Hindlimb muscle (tissue), 1 donor: Measurements from ENCODE around the gene KLHL14. TPM values are rescaled to one million over a fixed set of nuclear protein-coding genes. Genes with fewer than 3 reads are reported as not detected.
"Not testable (repeated sequence)": the region's sequence is repeated elsewhere in the genome, so short reads cannot be mapped to it uniquely, and the experiment has no call there.

Experiments used
- DNase-seq: peaks from one replicate; pipeline ENCODE4 v3.0.0-alpha.2; 2013
- polyA plus RNA-seq: library from polyadenylated mRNA; unstranded; fragments of 120-200 nt; gene quantifications from one replicate; pipeline ENCODE4 v1.2.1, GENCODE V29; 2013; ENCODE audit not compliant: insufficient read length

The KLHL14 gene
- polyA plus RNA-seq, result 0.06 TPM

DNA sequence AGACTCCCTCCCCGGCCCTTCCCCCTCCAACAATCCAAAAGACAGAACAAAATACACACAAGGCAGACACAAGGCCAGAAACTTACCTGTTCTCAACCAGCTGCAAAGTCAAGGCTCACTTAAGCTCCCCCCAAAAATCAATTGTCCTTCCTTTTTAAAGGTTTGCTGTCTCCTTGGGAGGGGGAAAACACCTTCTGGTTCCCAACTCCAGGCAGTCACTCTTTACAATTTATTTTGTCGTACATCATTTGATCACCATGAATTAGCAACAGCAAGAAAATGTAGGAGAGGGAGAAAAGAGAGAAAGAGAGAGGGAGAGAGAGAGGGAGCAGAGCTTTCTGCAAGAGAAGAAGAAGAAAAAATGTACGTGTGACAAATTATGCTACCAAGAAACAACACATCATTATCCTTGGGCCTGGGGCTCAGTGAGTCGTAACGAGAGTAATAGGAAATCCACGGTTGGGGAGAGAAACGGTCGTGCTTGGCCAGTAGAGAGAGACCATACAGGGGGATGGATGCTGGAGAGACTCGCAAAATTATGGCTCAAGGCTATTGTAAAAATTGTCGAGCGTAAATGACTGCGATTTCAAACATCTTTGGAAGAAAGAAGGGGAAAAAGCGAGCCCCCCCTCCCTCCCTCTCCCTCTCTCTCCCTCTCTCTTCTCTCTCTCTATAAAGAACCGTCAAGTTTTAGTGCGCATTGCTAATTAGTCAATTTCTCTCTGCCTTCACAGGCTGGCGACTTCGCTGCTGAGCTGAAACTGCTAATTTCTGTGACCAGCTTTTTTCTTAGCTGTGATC lies at the start of gene KLHL14:
Gene KLHL14, minus strand, starts transcription at position 443 of the 801 bp plus-strand sequence. CDS start 2,432 bp downstream, outside the sequence.
- no peak for DNase-seq

GRCh38 chr18:32822197-32822596 lies 49.4 kb upstream of the KLHL14 start:
- DNase-seq, result no peak

DNA sequence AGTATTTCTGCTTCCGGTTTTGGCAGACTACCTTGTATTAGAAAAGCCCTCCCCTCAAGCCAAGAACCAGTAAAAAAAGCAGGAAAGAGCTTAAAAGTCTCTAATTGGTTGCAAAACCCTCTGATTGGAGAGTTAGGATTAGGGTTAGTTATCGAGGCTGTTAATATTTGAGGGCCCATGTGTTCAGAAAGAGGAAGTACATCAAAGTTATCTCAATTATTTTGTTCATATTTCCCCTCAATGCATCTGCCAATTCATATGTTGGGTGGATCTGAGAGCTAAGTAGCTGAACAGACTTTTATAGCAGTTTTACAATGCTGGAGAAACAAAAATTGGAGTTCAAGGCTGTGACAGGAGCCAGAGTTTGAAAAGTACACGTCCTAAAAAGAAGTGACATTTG lies 43.1 kb upstream of the KLHL14 start:
- no peak for DNase-seq

GRCh38 chr18:32812342-32812741 lies 39.5 kb upstream of the KLHL14 start:
- no peak for DNase-seq

DNA sequence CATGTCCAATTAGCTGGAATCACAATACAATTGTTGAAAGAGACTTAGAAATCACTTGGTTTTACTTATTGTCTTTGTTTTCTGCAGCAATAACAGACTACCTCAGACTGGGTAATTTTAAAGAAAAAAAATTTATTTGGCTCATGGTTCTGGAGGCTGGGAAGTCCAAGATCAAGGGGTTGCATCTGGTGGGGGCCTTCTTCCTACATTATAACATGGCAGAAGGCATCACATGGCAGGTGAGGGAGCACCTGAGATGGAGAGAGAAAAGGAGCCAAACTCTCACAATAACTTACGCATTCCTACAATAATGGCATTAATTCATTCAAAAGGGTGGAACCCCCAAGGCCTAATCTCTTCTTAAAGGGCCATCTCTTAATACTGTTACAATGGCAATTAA lies 37.5 kb upstream of the KLHL14 start:
- DNase-seq, result no peak

GRCh38 chr18:32805354-32805753 lies 32.5 kb upstream of the KLHL14 start:
- no peak for DNase-seq

GRCh38 chr18:32804134-32804888 lies 31.5 kb upstream of the KLHL14 start:
- no peak for DNase-seq

DNA sequence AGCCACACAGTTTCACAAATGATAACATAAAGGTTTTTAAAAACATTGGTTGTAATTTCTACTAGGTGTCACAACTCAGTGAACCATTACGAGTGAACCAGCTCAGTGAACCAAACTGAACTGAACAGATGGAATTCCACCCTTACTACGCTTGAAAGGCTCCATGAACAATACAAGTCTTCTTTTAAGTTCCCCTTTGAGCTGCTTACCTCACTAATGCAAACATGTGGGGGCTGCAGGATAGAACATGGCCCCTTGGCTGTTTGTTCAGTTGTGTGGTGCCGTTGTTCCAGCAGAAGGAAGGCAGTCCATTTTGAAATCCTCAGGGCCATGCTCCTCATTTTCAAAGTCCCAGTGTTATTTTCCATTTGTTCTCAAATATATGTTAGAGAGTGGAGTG lies 30.7 kb upstream of the KLHL14 start:
- DNase-seq, result no peak

DNA sequence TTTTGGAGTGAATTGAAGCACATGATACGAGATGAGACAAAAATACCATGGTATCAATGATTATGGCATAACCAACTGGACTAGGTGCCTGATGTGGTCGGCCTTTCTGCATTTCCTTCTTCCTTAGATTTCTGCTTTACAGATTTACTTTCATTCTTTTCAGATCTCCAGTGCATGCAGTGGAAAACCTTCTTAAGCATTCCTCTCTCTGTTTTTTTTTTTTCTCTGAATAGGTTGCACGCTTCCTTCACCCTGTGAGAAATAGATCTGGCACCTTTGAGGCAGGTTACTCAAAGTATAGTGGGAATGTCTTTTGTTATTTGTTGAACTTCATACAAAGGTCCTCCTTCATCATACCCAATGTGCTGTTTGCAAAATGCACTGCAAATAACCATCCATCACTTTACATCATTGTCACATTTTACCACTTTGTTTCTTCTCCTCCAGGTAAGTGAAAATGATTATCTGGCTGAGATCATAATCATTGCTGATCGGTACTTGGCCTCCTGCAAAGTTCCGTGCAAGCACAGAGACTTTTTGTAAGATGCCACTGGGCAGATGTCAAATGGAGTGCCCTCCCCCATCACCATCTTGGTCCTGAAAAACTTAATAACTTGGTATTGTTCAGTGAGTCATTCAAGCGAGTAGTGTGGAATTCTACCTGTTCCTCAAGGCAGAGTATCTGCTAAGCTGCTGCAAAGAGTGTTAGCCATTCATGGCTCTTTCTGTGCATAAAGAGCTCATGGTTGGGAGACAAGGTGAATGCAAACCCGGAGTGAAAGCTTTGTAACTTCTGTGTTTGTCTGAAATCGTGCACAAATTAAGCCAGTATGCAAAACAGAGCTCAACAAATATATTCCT lies 30.0 kb upstream of the KLHL14 start:
- no peak for DNase-seq

- DNase-seq, result no peak
These were observed 28.4 kb upstream of the KLHL14 start for GRCh38 chr18:32801228-32801627.

- no peak for DNase-seq
These were observed 25.6 kb upstream of the KLHL14 start for GRCh38 chr18:32798209-32798960.

DNA sequence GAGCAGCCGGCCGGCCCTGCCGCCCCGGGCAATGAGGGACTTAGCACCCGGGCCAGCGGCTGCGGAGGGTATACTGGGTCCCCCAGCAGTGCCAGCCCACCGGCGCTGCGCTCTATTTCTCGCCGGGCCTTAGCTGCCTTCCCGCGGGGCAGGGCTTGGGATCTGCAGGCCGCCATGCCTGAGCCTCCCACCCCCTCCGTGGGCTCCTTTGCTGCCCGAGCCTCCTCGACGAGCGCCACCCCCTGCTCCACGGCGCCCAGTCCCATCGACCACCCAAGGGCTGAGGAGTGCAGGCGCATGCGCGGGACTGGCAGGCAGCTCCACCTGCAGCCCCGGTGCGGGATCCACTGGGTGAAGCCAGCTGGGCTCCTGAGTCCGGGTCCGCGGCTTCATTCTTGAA lies 21.8 kb upstream of the KLHL14 start:
- not testable (repeated sequence) for DNase-seq

- no peak for DNase-seq
These were observed 6.2 kb upstream of the KLHL14 start for GRCh38 chr18:32779010-32779409.

DNA sequence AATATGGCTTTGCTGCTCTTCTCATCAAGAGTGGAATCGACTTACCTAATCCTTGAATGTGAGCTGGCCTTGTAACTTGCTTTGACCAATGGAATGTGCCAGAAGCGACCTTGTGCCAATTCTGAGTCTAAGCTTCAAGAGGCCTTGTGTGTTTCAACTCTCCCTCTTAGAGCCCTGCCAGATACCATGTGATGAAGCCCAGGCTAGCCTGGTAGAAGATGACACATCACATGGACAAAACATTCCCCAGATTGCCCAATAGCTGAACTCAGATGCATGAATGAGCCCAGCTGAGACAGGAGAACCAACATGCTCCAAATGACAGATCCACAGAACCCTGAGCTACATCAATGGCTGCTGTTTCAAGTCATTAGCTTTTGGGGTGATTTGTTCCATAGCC lies 4.2 kb upstream of the KLHL14 start:
- DNase-seq, result no peak

- no peak for DNase-seq
These were observed 3.7 kb upstream of the KLHL14 start for GRCh38 chr18:32776561-32776960.

DNA sequence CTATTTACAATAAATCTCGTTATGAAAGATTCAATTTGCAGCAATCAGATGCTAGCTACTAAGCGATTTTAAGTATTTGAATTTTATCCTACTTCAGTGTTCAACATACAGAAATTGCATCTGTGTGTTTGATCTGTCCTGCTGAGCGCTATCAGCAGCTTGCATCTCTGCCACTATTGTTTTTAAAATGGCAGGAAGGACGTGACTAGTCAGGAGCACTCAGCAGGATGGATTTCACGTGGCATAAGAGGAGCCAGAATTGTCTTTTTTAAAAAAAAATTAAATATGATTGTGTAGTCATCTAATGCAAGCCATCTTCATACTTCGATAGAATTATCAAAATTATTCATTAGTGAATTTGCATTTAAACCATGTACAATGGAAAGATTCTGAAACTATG lies 2.8 kb upstream of the KLHL14 start:
- no peak for DNase-seq

DNA sequence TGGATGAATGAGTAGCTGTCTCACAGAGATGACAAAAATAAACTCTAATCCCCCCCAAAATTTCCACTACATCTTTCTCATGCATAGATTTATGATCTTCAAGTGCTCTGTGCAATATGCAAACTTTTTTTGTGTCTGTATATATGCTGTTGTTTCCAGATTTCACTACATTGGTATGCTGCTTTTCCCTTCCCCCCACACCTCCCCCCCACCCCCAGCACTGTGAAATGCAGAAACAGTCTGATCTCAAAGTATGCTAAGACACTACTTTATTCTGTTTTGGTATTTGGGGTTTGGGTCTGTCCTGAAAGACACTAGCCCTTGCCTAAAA lies 524 bp upstream of the KLHL14 start:
- DNase-seq, result no peak

- no peak for DNase-seq
These were observed 797 bp downstream of the KLHL14 start for GRCh38 chr18:32771871-32772580.

DNA sequence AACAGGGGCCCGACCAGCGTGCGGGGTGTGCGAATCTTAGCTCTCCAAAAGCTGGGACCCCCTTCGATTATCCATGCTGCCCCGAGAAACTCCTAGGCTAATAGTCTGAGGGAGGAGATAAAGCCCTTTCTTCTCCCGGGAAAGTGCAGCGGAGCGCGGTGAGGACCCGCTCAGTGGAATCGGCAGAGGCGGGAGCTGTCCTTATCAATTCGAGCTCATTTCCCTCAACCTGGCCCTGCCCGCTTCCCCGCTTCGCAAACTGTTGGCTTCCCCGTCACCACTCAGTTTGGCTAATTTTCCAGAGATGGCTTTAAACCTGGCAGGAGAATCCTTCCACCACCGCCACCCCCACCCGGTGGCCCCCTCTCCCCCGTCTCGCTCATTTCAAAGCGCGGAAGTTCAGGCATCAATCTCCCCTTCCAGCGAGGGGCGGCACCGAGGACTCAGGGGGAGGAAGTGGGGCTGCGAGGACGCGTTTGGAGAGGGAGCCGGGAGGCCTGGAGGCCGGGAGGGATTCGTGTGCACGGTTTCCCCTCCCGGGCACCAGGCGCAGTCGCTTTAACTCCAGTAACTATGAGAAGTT lies 1.6 kb downstream of the KLHL14 start:
- DNase-seq, result no peak

DNA sequence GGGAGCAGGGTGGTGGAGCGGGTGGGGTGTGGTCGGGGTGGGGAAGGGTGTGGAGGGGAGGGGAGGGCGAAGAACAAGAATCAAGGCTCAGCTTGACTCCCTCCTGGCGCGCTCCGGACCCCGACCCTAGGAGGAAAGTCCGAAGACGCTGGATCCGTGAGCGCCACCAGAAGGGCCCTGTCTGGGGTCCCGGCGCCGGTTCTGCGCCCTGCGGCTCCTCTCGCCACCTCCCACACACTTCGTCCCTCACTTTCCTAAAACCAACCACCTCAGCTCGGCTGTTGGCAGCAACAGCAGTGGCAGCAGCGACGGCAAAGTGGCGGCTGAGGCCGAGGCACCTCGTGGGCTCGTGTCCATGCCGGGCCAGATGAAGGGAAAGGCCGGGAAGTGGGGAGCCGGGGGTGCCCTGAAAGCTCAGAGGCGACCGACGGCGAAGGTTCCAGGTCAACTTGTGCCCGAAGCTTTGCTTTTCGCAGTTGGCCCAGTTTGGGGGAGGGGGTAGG lies 2.1 kb downstream of the KLHL14 start:
- DNase-seq, result no peak

DNA sequence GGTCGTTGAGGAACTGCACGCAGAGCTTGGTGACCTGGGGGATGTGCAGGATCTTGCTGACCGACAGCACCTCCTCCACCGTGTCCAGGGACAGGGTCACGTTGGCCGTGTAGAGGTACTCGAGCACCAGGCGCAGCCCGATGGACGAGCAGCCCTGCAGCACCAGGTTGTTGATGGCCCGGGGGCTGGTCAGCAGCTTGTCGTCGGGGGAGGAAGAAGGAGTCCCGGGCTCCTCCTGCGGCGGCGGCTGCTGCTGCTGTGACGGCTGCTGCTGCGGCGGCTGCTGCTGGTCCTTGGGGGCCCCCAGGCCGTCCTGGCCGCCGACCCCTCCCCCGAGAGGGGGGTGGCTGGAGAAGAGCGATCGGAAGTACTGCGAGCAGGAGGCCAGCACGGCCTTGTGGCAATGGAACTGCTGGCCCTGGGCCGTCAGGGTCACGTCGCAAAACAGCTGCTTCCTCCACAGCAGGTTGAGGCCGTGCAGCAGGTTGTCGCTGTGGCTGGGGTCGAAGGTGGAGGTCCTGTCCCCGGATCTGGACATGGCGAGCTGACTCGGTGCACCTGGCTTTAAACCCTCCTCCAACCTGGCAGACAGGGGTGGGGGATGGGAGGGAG lies 2.7 kb downstream of the KLHL14 start:
- no peak for DNase-seq
